Stimulated activated CD4-positive, alpha-beta T cell treated with anti-CD3 and anti-CD28 coated beads, Interleukin-1b, Interleukin-23, amount 100 ng/mL, for 24 hours (primary cell): ENCODE measurements around the gene XPO6.

Experiments
- DNase-seq, 4 experiments: peaks; one replicate each; pipeline ENCODE4 v3.0.0-alpha.2; 2020; ENCODE audit warnings: low read depth in 4 of 4, low spot score in 1 of 4

The XPO6 gene

GRCh38 chr16:28064150-28064549 lies 147.6 kb downstream of the XPO6 start:
- DNase-seq = no peak

GRCh38 chr16:28063591-28064061 lies 148.1 kb downstream of the XPO6 start, which contains the start of gene GSG1L:
Gene GSG1L, minus strand, starts transcription at chr16:28063714. Its CDS starts 290 bp downstream, at chr16:28063424.
- DNase-seq = no peak

DNA sequence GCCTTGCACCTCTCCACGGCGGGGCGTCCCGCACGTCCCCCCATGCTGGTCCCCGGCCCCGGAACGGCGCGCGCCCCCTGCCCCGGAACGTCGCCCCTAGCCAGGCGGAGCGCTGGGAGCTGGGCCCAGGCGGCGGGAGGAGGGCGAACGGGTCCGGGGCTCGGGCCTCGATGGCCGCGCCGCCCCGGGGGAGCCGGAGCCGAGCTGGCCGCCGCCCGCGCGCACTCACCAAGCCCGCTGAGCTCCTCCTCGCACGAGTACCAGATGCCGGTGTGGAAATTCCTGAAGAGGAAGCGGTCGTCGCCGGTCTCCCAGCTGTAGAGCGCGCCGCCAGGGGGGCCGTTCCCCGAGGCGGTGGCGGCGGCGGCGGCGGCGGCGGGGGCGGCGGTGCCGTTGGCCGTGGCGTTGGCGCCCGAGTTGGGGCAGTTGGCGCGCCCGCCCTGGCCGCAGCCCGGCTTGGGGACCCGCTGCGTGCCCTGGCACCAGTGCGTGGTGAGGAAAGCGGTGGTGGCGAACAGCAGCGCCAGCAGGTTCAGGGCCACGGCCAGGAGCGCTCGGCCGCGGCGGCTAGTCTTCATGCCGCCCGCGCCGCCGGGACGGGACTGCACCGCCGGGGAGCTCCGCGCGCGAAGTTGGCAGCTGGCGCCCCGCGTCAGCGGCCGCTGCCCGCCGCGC lies 148.8 kb downstream of the XPO6 start:
- no peak for DNase-seq

DNA sequence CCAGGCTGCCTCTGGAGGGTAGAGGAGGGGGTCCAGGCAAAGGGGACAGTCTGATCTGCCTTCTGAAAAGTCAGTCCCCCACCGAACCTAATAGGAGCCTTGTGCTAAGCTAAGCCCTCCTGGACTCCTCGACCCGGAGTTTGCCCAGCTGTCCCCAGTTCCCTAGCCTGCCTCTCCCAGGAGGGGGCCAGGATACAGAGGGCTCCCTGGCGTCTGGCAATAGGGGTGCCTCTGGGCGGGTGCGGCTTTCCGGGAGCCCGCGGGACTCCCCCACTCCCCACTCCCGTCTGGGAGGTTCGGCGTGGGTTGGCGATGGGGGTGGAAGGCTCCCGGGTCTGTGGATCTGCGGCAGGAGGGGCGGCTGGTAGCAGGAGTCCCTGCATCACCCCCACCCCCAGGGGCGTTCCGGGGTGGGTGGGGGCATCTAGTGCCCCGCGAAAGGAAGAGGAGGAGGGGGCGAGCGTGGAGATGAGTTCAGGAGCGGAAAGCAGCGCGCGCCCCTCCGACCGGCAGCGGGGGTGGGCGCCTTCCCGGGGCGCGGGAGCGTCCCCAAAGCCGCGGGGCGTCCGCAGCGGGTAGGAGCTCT lies 149.4 kb downstream of the XPO6 start:
- no peak for DNase-seq

- DNase-seq = no peak
These were observed 150.2 kb downstream of the XPO6 start for GRCh38 chr16:28061352-28062101.

- no peak for DNase-seq
These were observed 151.8 kb downstream of the XPO6 start for GRCh38 chr16:28059841-28060575.

- DNase-seq = no peak
These were observed 152.8 kb downstream of the XPO6 start for GRCh38 chr16:28058839-28059589.

GRCh38 chr16:28057949-28058348 lies 153.8 kb downstream of the XPO6 start:
- DNase-seq = no peak

GRCh38 chr16:28053461-28053860 lies 158.3 kb downstream of the XPO6 start:
- DNase-seq = no peak

- DNase-seq = no peak
These were observed 159.3 kb downstream of the XPO6 start for GRCh38 chr16:28052274-28053128.

- DNase-seq = no peak
These were observed 160.3 kb downstream of the XPO6 start for GRCh38 chr16:28051486-28051885.
